Measurements from ENCODE around the gene UHRF1.

UHRF1 gene

DNA sequence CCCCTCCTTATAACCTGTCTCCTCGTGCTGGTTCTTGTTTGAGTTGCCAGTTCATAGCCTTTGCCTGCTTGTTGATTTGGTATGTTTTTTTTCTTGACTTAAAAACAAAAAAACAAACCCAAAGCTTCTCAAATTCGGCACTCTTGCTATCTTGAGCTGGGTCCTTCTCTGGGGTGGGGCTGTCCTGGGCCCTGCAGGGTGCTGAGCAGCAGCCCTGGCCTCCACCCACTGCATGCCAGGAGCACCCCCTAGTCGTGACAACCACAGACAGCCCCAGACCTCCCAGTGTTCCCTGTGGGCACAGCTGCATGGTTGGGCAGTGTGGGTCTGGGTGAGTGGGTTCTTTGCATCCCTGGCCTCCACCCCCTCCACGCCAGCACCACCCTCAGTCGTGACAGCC is 87.4 kb downstream of the UHRF1 start:
- Histone ChIP-seq H3K27ac (ENCODE audit: low read depth, low read length) (no peak overlapping the region), H3K4me2 (ENCODE audit: low read length) (no peak overlapping the region), H3K36me3 (ENCODE audit: control insufficient read depth, low read length) (peaks cover 9% of the 10 kb centered on the region; the same call in 1 of the 2 replicates), H3K4me3 (ENCODE audit: low read length) (no peak overlapping the region), H3K9me2 (replicated peaks; ENCODE audit: control insufficient read depth, low read length) (no peaks in the 10 kb centered on the region), H3K79me2 (ENCODE audit: control insufficient read depth, low read length) (peaks cover 50% of the 10 kb centered on the region), H3K27me3 (ENCODE audit: control insufficient read depth, low read length) (no peaks in the 10 kb centered on the region), H3K9me3 (ENCODE audit: control insufficient read depth, insufficient read depth, low read length) (no peaks in the 10 kb centered on the region), H4K20me1 (ENCODE audit: control insufficient read depth, insufficient read depth, low read depth, low read length) (peaks cover 15% of the 10 kb centered on the region), H3F3A (ENCODE audit: control insufficient read depth, insufficient read depth) (no peaks in the 10 kb centered on the region), H3K4me1 (ENCODE audit: control insufficient read depth, low read length) (peaks cover 3% of the 10 kb centered on the region; the same call in 1 of the 2 replicates)
- no peak for TF ChIP-seq EZH2phosphoT487 (IDR thresholded peaks at IDR 0.05; ENCODE audit: borderline replicate concordance, low read length)
- TF ChIP-seq, protein P1, sequence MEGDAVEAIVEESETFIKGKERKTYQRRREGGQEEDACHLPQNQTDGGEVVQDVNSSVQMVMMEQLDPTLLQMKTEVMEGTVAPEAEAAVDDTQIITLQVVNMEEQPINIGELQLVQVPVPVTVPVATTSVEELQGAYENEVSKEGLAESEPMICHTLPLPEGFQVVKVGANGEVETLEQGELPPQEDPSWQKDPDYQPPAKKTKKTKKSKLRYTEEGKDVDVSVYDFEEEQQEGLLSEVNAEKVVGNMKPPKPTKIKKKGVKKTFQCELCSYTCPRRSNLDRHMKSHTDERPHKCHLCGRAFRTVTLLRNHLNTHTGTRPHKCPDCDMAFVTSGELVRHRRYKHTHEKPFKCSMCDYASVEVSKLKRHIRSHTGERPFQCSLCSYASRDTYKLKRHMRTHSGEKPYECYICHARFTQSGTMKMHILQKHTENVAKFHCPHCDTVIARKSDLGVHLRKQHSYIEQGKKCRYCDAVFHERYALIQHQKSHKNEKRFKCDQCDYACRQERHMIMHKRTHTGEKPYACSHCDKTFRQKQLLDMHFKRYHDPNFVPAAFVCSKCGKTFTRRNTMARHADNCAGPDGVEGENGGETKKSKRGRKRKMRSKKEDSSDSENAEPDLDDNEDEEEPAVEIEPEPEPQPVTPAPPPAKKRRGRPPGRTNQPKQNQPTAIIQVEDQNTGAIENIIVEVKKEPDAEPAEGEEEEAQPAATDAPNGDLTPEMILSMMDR (IDR thresholded peaks at IDR 0.05; ENCODE audit: low read depth, low read length, poor library complexity, severe bottlenecking): no peak

DNA sequence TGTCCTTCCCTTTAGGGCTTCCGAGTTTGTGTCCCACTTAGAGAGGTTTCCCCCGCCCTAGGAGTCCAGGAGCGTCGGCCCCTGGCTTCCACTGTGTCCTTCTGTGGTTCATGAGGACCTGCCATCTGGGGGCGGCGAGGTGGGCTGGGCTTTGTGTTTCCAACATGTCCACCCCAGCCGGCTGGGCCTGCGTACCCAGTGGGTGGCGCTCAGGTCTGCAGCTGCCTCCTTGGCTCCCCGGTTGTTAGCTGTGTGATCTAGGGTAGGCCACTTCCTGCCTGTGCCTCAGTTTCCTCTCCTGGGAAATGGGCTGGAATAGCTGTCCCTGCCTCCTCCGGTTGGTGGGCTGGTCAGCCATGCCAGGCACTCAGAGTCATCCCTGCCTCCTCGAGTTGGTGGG is 88.0 kb downstream of the UHRF1 start:
- no peaks in the 10 kb centered on the region for H3F3A ChIP-seq (ENCODE audit: control insufficient read depth, insufficient read depth)
- TF ChIP-seq, protein P1 (IDR thresholded peaks at IDR 0.05; ENCODE audit: low read depth, low read length, poor library complexity, severe bottlenecking): no peak
- no peak for TF ChIP-seq EZH2phosphoT487 (IDR thresholded peaks at IDR 0.05; ENCODE audit: borderline replicate concordance, low read length)
- H3K4me1 ChIP-seq (ENCODE audit: control insufficient read depth, low read length): peaks cover 3% of the 10 kb centered on the region; the same call in 1 of the 2 replicates

GRCh38 chr19:5000120-5000611 is 90.9 kb downstream of the UHRF1 start:
- Histone ChIP-seq H4K20me1 (ENCODE audit: control insufficient read depth, insufficient read depth, low read depth, low read length) (peaks cover 8% of the 10 kb centered on the region; the same call in 1 of the 2 replicates), H3K79me2 (ENCODE audit: control insufficient read depth, low read length) (peaks cover 50% of the 10 kb centered on the region)

More for the DNA sequence above, 88.0 kb downstream of the UHRF1 start:
- Histone ChIP-seq H3K36me3 (ENCODE audit: control insufficient read depth, low read length) (peaks cover 9% of the 10 kb centered on the region; the same call in 1 of the 2 replicates), H4K20me1 (ENCODE audit: control insufficient read depth, insufficient read depth, low read depth, low read length) (peaks cover 9% of the 10 kb centered on the region; the same call in 1 of the 2 replicates), H3K9me2 (replicated peaks; ENCODE audit: control insufficient read depth, low read length) (no peaks in the 10 kb centered on the region), H3K27me3 (ENCODE audit: control insufficient read depth, low read length) (no peaks in the 10 kb centered on the region), H3K4me2 (ENCODE audit: low read length) (no peak overlapping the region), H3K9me3 (ENCODE audit: control insufficient read depth, insufficient read depth, low read length) (no peaks in the 10 kb centered on the region), H3K27ac (ENCODE audit: low read depth, low read length) (no peak overlapping the region), H3K4me3 (ENCODE audit: low read length) (no peak overlapping the region), H3K79me2 (ENCODE audit: control insufficient read depth, low read length) (peaks cover 50% of the 10 kb centered on the region)

More at GRCh38 chr19:5000120-5000611, 90.9 kb downstream of the UHRF1 start:
- TF ChIP-seq EZH2phosphoT487 (IDR thresholded peaks at IDR 0.05; ENCODE audit: borderline replicate concordance, low read length): no peak
- TF ChIP-seq, protein P1 (IDR thresholded peaks at IDR 0.05; ENCODE audit: low read depth, low read length, poor library complexity, severe bottlenecking): no peak
- Histone ChIP-seq H3F3A (ENCODE audit: control insufficient read depth, insufficient read depth) (no peaks in the 10 kb centered on the region), H3K36me3 (ENCODE audit: control insufficient read depth, low read length) (peaks cover 9% of the 10 kb centered on the region; the same call in 1 of the 2 replicates), H3K4me1 (ENCODE audit: control insufficient read depth, low read length) (peaks cover 3% of the 10 kb centered on the region; the same call in 1 of the 2 replicates), H3K27ac (ENCODE audit: low read depth, low read length) (no peak overlapping the region), H3K9me2 (replicated peaks; ENCODE audit: control insufficient read depth, low read length) (no peaks in the 10 kb centered on the region), H3K9me3 (ENCODE audit: control insufficient read depth, insufficient read depth, low read length) (no peaks in the 10 kb centered on the region), H3K27me3 (ENCODE audit: control insufficient read depth, low read length) (no peaks in the 10 kb centered on the region), H3K4me3 (ENCODE audit: low read length) (no peak overlapping the region), H3K4me2 (ENCODE audit: low read length) (no peak overlapping the region)
